GM12874 (cell line): ENCODE data around the gene EYS.

ENCODE experiments used
- CTCF ChIP-seq: IDR thresholded peaks from 2 replicates; pipeline ENCODE4 v1.5.1; 2011; ENCODE audit warnings: low read depth, mild to moderate bottlenecking, control low read depth, low read length, moderate library complexity; ENCODE audit not compliant: insufficient read depth

Gene EYS

DNA sequence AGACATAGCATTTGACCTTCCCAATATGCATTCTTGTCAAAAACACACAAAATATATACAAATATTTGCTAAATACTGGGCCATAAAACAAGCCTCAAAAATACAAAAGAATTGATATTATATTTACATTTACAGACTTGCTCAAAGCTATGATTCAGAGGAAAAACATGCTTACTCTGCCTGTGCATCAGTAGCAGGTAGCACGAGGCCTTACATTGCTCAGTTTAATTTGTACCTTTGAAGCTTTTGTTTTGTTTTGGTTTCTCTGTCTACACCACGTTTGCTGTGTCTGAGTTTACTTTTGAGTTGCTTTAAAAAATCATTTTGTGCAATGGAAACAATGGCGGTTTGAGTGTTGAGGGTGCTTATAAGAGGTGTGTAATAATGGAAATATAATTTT lies 1972.1 kb downstream of the EYS start:
- TF ChIP-seq CTCF, result no peak

DNA sequence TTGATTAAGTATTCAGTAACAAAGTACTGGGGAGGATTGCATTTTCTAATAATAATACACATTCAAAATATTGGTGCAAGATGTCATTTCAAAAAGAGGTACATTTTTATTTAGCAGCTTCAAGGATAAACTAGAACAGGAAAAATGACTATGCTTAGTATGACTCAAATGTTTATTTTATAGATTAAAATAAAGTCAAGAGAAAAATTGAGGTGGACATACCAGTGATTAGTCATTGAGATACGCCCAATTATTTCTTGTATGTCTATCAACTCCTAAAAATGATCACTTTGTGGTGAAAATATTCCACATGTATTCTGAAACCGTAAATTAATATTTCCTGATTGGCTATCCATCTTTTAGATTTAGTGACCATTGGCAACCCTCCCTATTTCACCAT lies 1974.7 kb downstream of the EYS start:
- no peak for TF ChIP-seq CTCF

DNA sequence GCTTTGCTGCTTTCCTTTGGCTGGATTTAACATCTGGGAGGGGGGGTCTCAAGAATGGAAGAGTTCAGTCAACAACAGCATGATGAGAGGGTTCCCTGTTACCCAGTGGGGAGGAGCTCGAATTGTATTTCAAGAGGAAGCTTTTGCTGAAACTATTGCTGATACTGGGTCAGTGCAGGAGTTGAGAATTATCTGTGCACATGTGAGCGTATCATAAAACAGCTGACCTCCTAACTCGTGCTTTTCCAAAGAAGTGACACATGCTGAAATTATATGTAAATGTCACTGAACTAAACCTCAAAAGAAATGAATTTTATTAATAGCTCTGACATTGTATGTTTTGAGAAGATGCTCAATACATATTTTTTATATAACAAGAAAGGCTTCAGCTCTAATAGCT lies 1975.1 kb downstream of the EYS start:
- no peak for TF ChIP-seq CTCF

GRCh38 chr6:63730311-63730710 lies 1976.7 kb downstream of the EYS start:
- no peak for TF ChIP-seq CTCF

DNA sequence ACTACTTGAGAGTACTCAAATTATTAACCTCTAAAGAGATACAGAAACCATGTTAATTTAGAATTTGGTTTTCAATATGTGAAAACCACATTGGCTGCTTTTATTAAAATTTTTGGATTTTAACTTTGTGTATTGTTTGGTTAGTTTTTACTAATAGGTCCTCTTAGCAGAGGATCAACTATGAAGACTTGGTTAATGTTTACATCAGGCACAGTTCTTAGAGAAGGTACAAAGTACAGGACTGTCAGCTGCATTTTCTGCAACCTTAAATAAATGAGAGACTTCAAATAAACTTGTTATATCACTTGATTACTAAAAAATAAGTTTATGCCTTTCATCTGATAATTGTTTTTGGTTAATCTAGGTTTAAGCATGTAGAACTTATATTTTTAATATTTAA lies 1982.3 kb downstream of the EYS start:
- no peak for TF ChIP-seq CTCF

DNA sequence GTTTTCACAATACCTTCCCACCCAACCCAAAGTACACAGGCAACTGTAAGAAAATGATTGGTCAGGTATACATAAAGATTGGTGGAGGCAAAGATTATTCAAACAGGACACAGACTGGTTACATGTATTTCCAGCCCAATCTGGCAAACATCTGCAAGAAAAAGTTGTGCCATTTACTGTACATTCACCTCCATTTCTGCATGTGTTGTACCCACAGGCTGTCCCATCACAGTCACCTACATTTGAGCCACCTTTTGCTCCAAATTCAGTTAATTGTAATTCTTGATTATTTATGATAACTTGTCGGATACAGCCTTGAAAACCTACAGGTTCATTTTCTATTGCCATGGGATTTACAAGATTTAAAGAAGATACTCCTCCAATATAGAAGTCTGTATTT lies 1985.8 kb downstream of the EYS start:
- TF ChIP-seq CTCF, result no peak

DNA sequence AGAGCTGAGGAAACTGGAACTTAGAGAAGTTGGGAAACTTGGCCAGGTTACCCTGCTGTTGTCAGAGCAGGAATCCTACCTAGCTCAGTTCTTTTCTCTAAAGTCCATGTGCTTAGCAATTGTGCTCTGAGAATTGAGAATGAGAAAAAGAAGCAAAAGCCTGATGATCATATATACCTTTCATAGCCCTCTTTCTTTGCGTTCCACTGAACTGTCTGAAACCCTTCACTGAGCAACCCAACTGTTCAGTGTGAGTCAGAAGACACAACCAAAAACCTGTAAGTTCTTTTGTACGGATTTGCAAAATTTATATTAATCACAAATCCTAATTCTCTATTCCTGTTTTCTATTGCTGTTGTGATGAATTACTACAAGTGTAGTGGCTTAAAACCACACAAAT lies 1990.9 kb downstream of the EYS start:
- no peak for TF ChIP-seq CTCF

GRCh38 chr6:63714091-63714490 lies 1992.9 kb downstream of the EYS start:
- TF ChIP-seq CTCF, result no peak
